Body of pancreas (tissue), 4 donors: ENCODE results near the gene RAD51B.

ENCODE experiments used
- POLR2A ChIP-seq, 3 donors: fragments of 450-650 bp; IDR thresholded peaks; one replicate each; pipeline ENCODE4 v1.6.1; 2016; ENCODE audit warnings: antibody characterized with exemption in 3 of 3, mild to moderate bottlenecking in 2 of 3
- TF ChIP-seq, protein P1 (sequence below), 7 experiments: fragments of 450-650 bp in 4 of 7; fragments of 200-600 bp in 3 of 7; sonication (generic) in 3 of 7; IDR thresholded peaks; one replicate each; pipeline ENCODE4 v1.5.1; 2016 to 2019; ENCODE audit warnings: antibody characterized with exemption in 7 of 7

- no peak for TF ChIP-seq POLR2A (IDR thresholded peaks at IDR 0.05)
- TF ChIP-seq, protein P1, sequence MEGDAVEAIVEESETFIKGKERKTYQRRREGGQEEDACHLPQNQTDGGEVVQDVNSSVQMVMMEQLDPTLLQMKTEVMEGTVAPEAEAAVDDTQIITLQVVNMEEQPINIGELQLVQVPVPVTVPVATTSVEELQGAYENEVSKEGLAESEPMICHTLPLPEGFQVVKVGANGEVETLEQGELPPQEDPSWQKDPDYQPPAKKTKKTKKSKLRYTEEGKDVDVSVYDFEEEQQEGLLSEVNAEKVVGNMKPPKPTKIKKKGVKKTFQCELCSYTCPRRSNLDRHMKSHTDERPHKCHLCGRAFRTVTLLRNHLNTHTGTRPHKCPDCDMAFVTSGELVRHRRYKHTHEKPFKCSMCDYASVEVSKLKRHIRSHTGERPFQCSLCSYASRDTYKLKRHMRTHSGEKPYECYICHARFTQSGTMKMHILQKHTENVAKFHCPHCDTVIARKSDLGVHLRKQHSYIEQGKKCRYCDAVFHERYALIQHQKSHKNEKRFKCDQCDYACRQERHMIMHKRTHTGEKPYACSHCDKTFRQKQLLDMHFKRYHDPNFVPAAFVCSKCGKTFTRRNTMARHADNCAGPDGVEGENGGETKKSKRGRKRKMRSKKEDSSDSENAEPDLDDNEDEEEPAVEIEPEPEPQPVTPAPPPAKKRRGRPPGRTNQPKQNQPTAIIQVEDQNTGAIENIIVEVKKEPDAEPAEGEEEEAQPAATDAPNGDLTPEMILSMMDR (IDR thresholded peaks at IDR 0.05), result no peak
These were observed 789.4 kb downstream of the RAD51B start for GRCh38 chr14:68609012-68609411.
